GM23248 (cell line): ENCODE results near the gene VSIG2. TPM values are rescaled to one million over a fixed set of nuclear protein-coding genes. Genes with fewer than 3 reads are reported as not detected.

Experiments
- DNase-seq: peaks from one replicate; pipeline ENCODE4 v3.0.0-alpha.2; 2015
- H2AFZ ChIP-seq: fragments of 200-600 bp; sonication (generic); 2 replicates; pipeline ENCODE4 v1.6.1; 2016; ENCODE audit warnings: antibody characterized with exemption
- H3F3A ChIP-seq: fragments of 200-600 bp; sonication (generic); 2 replicates; pipeline ENCODE4 v1.6.1; 2016; ENCODE audit warnings: mild to moderate bottlenecking, antibody characterized with exemption, mixed run types; ENCODE audit not compliant: insufficient read depth
- H3K27ac ChIP-seq: fragments of 200-600 bp; sonication (generic); 2 replicates; pipeline ENCODE4 v1.5.1; 2016; ENCODE audit warnings: mild to moderate bottlenecking
- H3K27me3 ChIP-seq: fragments of 200-600 bp; sonication (generic); replicated peaks from 2 replicates; pipeline ENCODE4 v1.6.1; 2016; ENCODE audit warnings: mild to moderate bottlenecking; ENCODE audit not compliant: insufficient read depth
- H3K36me3 ChIP-seq: fragments of 200-600 bp; sonication (generic); 2 replicates; pipeline ENCODE4 v1.6.1; 2016; ENCODE audit warnings: low read depth, mild to moderate bottlenecking
- H3K4me1 ChIP-seq: fragments of 200-600 bp; sonication (generic); 2 replicates; pipeline ENCODE4 v1.6.1; 2016; ENCODE audit warnings: mild to moderate bottlenecking; ENCODE audit not compliant: insufficient read depth
- H3K4me2 ChIP-seq: fragments of 200-600 bp; sonication (generic); one replicate; pipeline ENCODE4 v1.6.1; 2016; ENCODE audit warnings: mild to moderate bottlenecking; ENCODE audit not compliant: unreplicated experiment
- H3K4me3 ChIP-seq: fragments of 200-600 bp; sonication (generic); 2 replicates; pipeline ENCODE4 v1.5.1; 2016; ENCODE audit warnings: mild to moderate bottlenecking
- H3K79me2 ChIP-seq: fragments of 200-600 bp; sonication (generic); 2 replicates; pipeline ENCODE4 v1.6.1; 2016; ENCODE audit warnings: mild to moderate bottlenecking; ENCODE audit not compliant: insufficient read depth
- H3K9ac ChIP-seq: fragments of 200-600 bp; sonication (generic); 2 replicates; pipeline ENCODE4 v1.6.1; 2016; ENCODE audit warnings: mild to moderate bottlenecking
- H3K9me2 ChIP-seq: fragments of 200-600 bp; sonication (generic); 2 replicates; pipeline ENCODE4 v1.6.1; 2016; ENCODE audit warnings: mixed run types, mild to moderate bottlenecking, moderate library complexity; ENCODE audit not compliant: insufficient read depth
- H3K9me3 ChIP-seq: fragments of 200-600 bp; sonication (generic); one replicate; pipeline ENCODE4 v1.6.1; 2017; ENCODE audit warnings: low read depth
- H4K20me1 ChIP-seq: fragments of 200-600 bp; sonication (generic); 2 replicates; pipeline ENCODE4 v1.6.0; 2016; ENCODE audit not compliant: insufficient read depth
- EZH2 ChIP-seq: fragments of 200-600 bp; sonication (generic); IDR thresholded peaks from 2 replicates; pipeline ENCODE4 v1.6.1; 2018; ENCODE audit warnings: antibody characterized with exemption, mild to moderate bottlenecking; ENCODE audit not compliant: insufficient read depth, poor library complexity, severe bottlenecking
- EZH2phosphoT487 ChIP-seq: fragments of 200-600 bp; sonication (generic); IDR thresholded peaks from 2 replicates; pipeline ENCODE4 v1.6.1; 2018; ENCODE audit warnings: antibody characterized with exemption, moderate library complexity, mild to moderate bottlenecking, low read depth; ENCODE audit not compliant: insufficient read depth
- WGBS, 2 experiments: methylation state at CpG; one replicate each; pipeline ENCODE4 v1.1.6; 2015 to 2017; ENCODE audit warnings: low lambda C conversion rate in 2 of 2, low coverage in 1 of 2; ENCODE audit errors: missing lambda C conversion rate in 2 of 2; 5-methylcytosine and 5-hydroxymethylcytosine counted together
- in situ Hi-C: fragments of 300-500 bp; cut with MboI; formaldehyde crosslinking; loops from 2 replicates; pipeline ENCODE4 v1.15.0; 2020
- polyA plus RNA-seq: library from polyadenylated mRNA; unstranded; fragments of >200 nt; fragmentation: Nextera tagmentation; extraction: Ambion mirVana; gene quantifications from 2 replicates; pipeline ENCODE4 v1.2.1, GENCODE V29; 2016
- total RNA-seq: library from RNA; depleted of rRNA; stranded (reverse); fragments of >200 nt; shearing (Covaris generic); gene quantifications from 2 replicates; pipeline ENCODE4 v1.2.3, GENCODE V29; 2014

Gene VSIG2
- total and polyA plus RNA-seq, 2 experiments from 2014 or later: not detected

GRCh38 chr11:124751391-124751740, 689 bp downstream of the VSIG2 start:
- H3K4me1 ChIP-seq: no peaks in the 10 kb centered on the region

DNA sequence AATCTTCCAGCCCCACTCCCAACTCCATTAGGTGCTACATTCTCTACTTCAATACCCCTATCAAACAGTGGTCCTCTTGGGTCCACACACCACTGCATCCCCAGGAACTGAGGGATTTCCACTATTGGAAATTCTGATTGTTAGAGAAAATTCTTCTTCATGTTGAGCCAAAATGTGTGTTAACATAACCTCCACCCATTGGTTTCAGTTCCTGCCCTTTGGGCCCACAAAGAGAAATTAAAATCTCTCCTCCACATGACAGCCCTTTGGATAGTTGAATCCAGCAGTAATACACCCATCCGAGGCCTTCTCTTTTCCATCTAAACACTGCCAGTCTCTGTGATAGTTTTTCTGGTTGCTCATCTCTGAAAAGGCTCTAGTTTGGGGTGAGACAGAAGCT, 2.1 kb downstream of the VSIG2 start:
- no peaks in the 10 kb centered on the region for H3K9me2 ChIP-seq
- H3K27ac ChIP-seq: no peak overlapping the region
- no peaks in the 10 kb centered on the region for H3K36me3 ChIP-seq
- H3K4me1 ChIP-seq: no peaks in the 10 kb centered on the region
- H3K79me2 ChIP-seq: no peaks in the 10 kb centered on the region
- no peak overlapping the region for H3K4me3 ChIP-seq
- H2AFZ ChIP-seq: no peak overlapping the region
- whole genome bisulfite sequencing, 2 experiments: 50 to 65% methylated on average over 1 of the region's 1 CpG
- H3F3A ChIP-seq: no peaks in the 10 kb centered on the region
- H3K27me3 ChIP-seq: peaks cover 42% of the 10 kb centered on the region
- TF ChIP-seq EZH2phosphoT487 (no peak), EZH2 (no peak)
- DNase-seq: no peak
- no peaks in the 10 kb centered on the region for H3K9me3 ChIP-seq
- in situ Hi-C loops: no loop called here
- no peaks in the 10 kb centered on the region for H4K20me1 ChIP-seq
- no peak overlapping the region for H3K9ac ChIP-seq
- no peak overlapping the region for H3K4me2 ChIP-seq

More at GRCh38 chr11:124751391-124751740, 689 bp downstream of the VSIG2 start:
- DNase-seq: no peak
- no peak overlapping the region for H2AFZ ChIP-seq
- no peaks in the 10 kb centered on the region for H3K9me2 ChIP-seq
- no peak overlapping the region for H3K27ac ChIP-seq
- in situ Hi-C loops: no loop called here
- no peak overlapping the region for H3K9ac ChIP-seq
- TF ChIP-seq EZH2 (peak; percentile 7), EZH2phosphoT487 (no peak)
- no peaks in the 10 kb centered on the region for H4K20me1 ChIP-seq
- no peaks in the 10 kb centered on the region for H3K79me2 ChIP-seq
- H3K4me3 ChIP-seq: no peak overlapping the region
- H3K4me2 ChIP-seq: no peak overlapping the region
- no peaks in the 10 kb centered on the region for H3K36me3 ChIP-seq
- H3F3A ChIP-seq: no peaks in the 10 kb centered on the region
- no peaks in the 10 kb centered on the region for H3K9me3 ChIP-seq
- 19 to 24% methylated on average over 10 to 11 of the region's 11 CpGs for WGBS, 2 experiments
- peaks cover 35% of the 10 kb centered on the region for H3K27me3 ChIP-seq

DNA sequence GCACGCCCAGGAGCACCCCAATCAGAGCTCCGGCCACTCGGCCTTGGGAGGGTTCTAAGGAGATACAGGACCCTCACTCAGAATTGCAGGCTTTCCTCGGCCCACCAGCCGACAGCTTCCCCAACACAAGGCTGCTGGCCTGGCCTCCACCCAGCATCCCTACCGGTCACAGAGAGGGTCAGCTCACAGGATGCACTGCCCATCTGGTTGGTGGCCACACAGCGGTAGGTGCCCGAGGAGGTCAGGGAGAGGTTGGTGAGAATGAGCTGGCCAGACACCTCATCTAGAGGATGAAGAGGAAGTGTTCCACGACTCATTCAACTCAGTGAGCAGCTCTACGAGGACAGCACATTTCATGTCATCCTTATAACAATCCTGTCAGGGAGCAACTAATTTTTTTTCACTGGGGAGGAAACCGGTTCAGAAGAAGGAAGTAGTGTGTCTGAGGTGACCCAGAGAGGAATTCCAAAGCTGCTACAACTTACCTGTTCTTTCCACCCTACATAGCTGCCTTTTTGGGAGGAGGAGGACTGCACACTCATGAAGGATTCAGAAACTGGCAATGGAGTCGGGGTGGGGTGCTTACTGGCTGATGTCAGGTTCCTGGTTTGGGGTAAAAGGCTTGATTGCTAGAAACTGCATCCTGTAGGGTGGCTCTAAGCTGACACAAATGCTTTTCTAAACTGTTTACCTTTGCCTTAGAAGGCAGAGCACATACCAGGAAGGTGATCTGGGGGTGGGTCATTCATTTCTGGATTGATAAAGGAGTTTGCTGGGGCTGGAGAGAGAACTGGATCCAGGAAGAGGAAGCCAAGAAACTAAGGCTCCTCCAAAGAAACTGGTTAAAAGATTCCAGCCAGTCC, 3.3 kb downstream of the VSIG2 start:
- no peak overlapping the region for H2AFZ ChIP-seq
- 20 to 22% methylated on average over 12 of the region's 12 CpGs for WGBS, 2 experiments

GRCh38 chr11:124748100-124748418, 4.0 kb downstream of the VSIG2 start:
- Histone ChIP-seq H3K4me3 (no peak overlapping the region), H3K79me2 (no peaks in the 10 kb centered on the region), H4K20me1 (no peaks in the 10 kb centered on the region), H3F3A (no peaks in the 10 kb centered on the region), H3K27ac (no peak overlapping the region), H3K9ac (no peak overlapping the region), H3K9me2 (no peaks in the 10 kb centered on the region), H2AFZ (no peak overlapping the region), H3K4me2 (no peak overlapping the region), H3K9me3 (no peaks in the 10 kb centered on the region), H3K4me1 (no peaks in the 10 kb centered on the region), H3K36me3 (no peaks in the 10 kb centered on the region), H3K27me3 (peaks cover 60% of the 10 kb centered on the region)
- in situ Hi-C loops: no loop called here
- DNase-seq: no peak
- TF ChIP-seq EZH2phosphoT487: no peak
- no peak for TF ChIP-seq EZH2
- 34 to 35% methylated on average over 7 of the region's 7 CpGs for WGBS, 2 experiments

More for the DNA sequence above, 3.3 kb downstream of the VSIG2 start:
- DNase-seq: peak; percentile 67
- Histone ChIP-seq H3K27ac (no peak overlapping the region), H3K4me1 (no peaks in the 10 kb centered on the region), H3K9me3 (no peaks in the 10 kb centered on the region), H3K9me2 (no peaks in the 10 kb centered on the region), H3K79me2 (no peaks in the 10 kb centered on the region), H3F3A (no peaks in the 10 kb centered on the region), H3K27me3 (peaks cover 54% of the 10 kb centered on the region), H3K4me2 (no peak overlapping the region), H3K4me3 (no peak overlapping the region), H3K9ac (no peak overlapping the region), H4K20me1 (no peaks in the 10 kb centered on the region), H3K36me3 (no peaks in the 10 kb centered on the region)
- TF ChIP-seq EZH2: no peak
- in situ Hi-C loops: no loop called here
